ENCODE measurements around the gene PNPLA7.
A peak's percentile ranks its signal among the peaks of the same experiment; 100 is the strongest.

PNPLA7 gene

DNA sequence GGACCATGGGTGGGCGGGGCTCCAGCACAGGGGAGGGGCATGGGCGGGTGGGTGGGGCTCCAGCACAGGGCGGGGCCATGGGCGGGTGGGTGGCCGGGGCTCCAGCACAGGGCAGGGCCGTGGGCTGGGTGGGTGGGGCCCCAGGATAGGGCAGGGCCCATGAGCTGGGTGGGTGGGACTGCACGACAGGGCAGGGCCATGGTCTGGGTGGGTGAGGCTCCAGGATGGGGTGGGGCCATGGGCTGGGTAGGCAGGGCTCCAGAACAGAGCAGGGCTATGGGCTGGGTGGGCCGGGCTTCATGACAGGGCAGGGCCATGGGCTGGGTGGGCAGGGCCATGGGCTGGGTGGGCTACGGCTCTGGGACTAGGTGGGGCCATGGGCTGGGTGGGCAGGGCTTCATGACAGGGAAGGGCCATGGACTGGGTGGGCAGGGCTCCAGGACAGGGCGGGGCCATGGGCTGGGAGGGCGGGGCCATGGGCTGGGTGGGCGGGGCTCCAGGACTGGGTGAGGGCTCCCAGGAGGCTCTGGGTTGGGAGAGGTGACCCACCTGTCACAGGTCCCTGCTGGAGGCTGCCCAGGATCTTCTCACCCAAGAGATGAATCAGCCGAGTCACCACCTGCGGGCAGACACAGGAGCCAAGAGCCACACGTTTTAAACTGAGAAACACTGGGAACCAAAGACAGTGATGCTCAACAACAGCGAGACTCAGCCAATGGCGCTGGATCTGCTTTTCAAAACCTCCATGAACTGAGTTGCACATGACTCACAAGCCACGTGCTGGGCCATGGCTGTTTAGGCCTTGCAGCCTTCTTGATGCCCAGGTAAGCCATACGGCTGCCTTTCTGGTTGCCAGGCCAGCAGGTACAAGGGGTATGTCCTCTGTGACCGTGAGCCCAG, 57.5 kb downstream of the PNPLA7 start:
- DNase-seq: peak; percentile 36 to 54

DNA sequence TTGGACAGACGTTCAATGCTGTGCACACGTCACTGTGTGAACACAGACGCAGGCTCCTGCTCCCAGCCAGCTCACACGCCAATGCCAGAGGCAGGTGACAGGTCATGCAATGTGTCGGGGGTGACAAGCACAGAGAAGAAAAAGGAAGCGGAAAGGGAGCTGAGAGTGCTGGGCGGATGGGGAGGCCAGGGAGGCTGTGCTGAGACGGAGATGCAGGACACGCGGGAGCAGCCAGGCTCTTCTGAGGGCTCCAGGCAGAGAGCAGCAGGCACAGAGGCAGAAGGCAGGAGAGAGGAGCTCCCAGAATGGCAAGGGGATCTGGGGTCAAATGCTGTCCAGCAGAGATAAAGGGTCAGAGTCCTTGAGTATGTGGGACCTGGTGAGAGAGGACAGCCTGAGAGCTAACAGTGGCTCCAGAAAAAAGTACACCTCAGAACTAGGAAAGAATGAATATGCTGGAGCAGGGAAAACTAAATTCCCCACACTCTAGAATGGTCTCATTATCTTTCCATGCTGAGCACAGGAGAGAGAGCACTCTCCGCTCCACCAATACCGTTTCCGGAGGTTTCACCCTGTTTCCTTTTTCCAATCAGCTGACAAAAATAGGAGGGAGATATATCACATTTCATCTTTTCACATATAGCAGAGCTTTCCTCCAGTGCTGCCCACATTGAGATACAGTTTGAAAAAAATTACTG, 58.3 kb downstream of the PNPLA7 start:
- DNase-seq: no peak

DNA sequence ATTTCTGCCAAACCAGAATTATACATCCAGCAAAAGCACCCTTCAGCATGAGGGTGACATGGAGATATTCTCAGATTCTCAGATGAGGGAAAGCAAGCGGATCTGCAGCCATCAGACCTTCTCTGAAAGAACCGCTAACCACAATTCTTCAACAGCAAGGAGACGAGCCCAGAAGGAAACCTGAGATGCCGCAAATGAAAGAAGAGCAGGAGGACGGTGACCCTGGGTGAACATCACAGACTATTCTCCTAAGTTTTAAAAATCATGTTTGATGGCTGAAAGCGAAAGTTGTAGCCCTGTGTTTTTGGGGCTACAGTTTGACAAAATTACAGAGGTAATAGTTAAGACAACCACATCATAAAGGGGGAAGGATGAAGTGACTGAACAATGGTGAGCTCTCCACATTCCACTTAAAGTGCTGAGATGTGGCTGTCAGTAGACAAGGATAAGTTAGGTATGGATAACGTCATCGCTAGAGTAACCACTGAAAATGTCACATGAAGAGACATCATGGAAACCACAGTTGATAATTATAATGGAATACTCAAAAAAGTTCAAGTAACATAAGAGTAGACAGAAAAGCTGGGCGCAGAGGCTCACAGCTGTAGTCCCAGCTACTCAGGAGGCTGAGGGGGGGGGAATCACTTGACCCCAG, 59.5 kb downstream of the PNPLA7 start:
- DNase-seq: no peak

DNA sequence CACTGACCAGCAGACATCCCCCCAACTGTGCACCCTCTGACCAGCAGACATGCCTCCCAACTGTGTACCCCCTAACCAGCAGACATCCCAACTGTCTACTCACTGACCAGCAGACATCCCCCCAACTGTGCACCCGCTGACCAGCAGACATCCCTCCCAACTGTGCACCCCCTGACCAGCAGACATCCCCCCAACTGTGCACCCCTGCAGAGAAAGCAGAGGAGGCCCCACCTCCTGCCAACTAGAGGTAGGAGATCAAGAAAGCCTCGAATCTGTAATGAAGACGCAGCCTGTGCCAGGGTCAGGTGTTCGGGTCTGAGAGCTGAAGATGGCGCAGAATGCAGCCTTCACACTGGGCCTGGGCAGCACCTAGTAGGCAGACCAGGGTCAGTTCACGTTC, 61.3 kb downstream of the PNPLA7 start:
- no peak for DNase-seq

DNA sequence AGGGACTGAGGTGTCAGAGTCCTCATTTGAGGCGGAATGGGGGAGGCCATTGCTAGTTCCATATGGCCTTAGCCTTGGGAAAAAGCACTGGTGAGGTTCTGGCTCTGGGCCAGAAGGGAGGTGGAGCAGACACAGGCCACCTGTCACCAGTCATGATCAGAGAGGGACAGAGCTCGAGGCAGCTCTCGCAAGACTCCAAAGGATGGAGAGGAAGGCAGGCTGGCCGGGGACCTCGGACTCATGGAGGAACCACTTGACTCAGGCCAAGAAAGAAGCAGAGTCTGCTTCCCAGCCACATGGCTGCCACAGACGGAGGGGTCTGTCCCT, 61.9 kb downstream of the PNPLA7 start:
- DNase-seq: no peak

DNA sequence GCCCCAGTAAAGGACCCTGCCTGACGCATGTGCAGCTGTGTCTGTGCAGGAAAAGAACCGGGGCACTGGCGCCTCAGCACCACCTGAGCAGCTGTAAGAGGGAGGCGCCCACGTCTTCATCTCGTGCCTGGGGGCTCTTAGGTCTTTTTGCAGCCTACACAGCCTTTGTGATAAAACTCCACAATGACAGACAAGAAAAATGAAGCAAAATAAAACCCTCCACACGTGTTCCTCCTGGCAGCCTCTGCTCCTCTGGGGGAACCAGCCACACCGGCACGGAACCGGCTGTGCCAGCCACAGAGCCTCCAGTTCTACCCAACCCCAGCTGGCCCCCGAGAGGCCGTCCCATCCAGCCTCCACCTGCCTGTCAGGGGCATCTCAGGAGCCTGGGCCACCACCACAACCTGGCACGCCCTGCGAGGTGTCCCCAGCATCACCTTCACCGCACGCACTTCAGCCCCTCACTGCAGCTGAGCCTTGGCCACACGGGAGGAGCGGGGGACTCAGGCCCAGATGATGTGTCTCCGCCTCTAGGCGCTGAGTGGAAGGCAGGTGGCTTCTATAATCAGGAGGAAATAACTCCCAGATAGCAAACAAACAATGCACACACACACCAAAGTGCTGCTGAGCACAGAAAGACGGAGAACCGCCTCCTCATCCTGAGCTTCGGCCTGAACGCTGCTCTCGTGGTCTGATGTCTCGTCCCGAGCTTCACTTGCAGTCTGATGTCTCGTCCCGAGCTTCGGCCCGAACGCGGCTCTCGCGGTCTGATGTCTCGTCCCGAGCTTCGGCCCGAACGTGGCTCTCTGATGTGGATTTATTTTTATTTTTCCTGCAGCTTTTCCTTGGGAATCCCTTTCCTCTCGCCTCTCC, 62.5 kb downstream of the PNPLA7 start:
- DNase-seq: no peak

DNA sequence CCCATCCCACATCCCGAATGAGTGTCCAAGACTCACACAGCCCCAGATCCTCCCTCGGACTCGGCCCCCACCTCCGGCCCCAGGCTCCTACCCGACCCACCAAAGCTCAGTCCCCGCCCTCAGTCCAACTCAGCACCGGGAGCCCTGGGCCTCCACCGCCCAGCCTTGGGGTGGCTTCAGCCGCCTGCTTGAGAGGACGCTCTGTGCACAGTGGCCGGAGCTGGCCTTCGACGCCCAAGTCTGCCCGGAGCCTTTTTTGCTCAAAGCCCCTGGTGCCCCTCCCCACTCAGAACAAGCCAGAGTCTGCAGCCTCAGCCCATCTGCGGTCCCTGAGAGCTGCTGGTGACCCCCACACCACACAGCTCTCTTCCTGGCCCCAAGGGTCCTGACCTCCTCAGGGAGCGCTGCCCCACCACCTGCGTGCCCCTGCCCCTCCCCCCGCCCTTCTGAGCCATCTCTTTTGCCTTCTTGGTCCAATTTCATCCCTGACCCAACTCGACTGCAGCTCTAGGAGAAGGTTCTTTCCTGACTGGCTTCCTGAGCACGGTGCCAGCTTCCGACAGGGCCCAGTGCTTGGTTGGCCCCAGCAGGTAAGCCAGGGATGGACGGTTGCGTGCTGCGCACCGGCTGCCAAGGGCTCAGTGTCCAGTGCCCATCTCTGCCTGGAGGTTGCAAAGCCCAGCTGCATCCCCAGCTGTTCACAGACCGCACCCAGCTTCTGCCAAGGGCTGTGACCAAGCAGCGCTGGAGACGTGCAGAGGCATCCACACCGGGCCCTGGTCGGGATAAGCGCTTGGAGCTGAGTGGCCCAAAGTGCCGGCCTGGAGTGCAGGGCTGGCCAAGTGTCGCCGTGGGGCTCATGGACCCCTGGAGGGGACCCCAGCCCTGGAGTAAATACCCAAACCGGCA, 63.4 kb downstream of the PNPLA7 start:
- no peak for DNase-seq

DNA sequence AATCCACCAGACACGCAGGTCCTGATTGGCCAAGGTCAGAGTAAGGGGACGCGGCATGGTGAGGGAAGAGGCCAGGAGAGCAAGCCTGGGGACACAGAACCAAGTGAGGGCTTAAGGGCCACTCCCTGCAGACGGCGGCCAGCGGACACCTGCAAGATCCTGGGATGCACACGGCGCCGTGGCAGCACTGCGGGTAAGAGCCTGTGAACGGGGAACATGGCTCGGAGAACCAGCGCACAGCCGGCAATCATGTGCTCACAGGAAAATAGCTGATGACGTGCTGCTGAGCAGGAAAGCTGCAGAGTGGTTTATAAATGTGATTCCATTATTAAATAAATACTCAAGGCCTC, 64.1 kb downstream of the PNPLA7 start:
- DNase-seq: no peak

DNA sequence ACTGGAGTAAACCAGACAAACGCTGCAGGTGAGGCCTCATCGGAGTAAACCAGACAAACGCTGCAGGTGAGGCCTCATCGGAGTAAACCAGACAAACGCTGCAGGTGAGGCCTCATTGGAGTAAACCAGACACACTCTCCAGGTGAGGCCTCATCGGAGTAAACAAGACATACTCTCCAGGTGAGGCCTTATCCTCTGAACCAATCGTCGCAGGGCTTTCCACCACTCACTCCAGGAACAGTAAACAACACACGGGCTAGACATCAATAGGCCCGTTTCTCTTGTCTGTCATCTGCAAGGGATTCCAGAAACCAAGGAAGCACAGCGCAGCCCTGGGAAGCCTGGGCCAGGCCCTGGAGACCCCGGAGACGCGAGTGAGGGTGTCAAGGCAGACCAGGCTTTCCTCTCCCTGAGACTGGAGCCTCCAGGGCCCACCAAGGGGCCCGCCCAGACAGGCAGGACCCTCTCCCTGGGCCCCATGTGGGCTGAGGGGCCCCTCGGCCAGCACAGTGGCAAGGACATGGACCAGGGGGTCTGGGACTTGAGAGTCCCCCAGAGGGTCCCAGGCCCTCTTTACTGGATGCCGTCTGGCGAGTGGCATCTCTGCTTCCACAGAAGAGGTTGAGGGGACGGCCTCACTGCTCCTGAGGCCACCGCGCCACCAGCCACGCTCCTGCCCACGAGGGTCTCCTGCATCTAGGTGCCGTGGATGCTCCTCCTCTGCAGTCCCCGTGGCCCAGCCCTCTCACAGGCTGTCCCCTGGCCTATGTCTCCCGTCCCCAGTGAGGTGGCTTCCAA, 64.7 kb downstream of the PNPLA7 start:
- DNase-seq: no peak

DNA sequence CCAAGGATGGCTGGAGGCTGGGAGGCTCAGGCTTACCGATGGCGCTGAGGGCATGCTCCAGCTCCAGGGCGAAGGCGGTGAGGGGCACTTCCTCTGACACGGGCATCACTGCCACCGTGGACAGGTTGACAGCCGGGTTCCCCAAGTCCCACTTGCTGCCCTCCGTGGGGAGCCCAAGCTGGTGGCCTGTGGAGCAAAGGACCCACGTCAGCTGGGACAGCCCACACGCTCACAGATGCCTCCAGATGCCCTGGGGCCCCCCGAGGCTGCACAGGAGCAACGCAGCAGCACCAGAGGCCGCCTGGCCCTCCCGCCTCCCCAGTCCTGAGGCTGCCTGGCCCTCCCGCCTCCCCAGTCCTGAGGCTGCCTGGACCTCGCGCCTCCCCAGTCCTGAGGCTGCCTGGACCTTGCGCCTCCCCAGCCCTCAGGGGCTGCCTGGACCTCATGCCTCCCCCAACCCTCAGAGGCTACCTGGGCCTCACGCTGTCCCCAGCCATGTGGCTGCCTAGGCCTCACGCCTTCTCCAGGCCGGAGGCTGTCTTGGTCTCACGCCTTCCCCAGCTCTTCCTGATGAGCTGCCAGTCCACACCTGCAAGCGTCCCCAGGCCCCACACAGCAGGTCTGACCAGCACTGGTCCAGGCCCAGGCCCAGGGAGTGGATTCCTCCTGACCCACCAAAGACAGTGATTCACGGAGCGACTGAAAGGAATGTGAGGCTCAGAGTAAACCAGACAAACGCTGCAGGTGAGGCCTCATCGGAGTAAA, 65.5 kb downstream of the PNPLA7 start:
- DNase-seq: no peak

DNA sequence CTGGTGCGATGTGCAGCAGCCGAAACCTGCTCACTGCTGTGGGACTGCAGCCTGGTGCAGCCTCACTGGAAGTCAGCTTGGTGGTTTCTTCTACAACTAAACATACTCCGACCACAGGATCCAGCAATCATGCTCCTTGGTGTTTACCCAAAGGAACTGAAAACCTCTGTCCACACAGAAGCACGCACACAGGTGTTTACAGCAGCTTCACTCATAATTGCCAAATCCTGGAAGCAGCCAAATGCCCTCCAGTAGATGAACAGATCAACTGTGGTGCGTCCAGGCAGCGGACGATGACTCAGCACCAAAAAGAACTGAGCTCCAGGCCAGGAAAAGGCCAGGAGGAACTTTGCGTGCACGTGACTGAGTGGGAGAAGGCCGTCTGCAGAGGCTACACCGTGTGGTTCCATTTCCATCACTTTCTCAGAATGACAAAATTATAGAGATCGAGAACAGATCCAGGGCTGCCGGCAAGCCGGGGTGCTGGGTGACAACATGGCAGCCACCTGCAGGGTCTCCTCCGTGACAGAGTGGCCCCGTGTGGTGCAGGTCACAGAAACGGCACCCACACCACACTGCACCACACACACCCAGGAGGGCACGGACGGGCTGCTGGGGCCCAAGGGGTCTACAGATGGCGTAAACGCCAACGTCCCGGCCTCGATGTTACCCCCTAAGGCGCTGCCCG, 68.0 kb downstream of the PNPLA7 start:
- no peak for DNase-seq

DNA sequence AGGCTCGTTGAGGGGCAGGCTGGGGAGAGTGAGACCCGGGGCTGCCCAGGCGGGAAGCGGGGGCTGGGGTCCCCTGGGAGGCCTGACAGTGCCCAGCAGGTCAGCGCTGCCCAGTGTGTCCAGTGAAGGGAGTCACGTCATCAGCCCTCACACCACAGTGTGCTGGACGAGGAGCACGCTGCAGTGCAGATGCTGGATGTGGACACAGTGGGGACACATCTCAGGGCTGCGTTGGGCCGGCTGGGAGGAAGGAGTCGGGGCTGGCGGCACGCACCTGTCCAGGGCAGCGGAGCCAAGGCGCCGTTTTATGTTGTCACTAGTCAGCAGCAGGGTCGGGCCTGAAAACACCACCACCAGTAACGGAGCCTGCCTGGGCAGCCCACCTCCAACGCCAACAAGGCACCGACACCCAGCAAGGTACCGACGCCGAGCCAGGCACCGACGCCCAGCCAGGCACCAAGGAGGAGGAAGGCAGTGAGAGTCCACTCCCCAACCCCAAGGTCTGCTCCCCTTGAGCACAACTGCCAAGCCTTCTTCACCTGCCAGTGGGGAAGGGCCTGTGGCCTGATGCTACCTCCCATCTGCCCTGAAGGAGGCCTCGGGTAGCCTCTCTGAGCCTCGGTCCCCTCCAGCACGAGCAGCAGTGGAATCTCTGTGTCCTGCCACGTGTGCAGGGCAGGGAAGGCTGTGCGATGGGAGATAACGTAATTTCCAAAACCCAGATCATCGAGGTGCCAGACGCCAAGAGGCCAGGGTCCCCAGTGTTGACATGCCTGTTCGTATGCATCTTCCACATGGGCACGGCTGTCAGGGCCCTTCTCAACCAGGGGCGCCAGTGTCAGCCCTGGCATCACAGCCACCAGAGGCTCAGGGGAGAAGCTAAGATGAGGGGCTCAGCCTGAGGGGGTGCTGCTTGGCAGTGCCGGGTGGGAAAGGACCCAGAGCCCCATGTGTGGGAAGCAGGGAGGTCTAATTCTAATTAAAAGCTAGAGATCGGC, 69.2 kb downstream of the PNPLA7 start:
- no peak for DNase-seq

DNA sequence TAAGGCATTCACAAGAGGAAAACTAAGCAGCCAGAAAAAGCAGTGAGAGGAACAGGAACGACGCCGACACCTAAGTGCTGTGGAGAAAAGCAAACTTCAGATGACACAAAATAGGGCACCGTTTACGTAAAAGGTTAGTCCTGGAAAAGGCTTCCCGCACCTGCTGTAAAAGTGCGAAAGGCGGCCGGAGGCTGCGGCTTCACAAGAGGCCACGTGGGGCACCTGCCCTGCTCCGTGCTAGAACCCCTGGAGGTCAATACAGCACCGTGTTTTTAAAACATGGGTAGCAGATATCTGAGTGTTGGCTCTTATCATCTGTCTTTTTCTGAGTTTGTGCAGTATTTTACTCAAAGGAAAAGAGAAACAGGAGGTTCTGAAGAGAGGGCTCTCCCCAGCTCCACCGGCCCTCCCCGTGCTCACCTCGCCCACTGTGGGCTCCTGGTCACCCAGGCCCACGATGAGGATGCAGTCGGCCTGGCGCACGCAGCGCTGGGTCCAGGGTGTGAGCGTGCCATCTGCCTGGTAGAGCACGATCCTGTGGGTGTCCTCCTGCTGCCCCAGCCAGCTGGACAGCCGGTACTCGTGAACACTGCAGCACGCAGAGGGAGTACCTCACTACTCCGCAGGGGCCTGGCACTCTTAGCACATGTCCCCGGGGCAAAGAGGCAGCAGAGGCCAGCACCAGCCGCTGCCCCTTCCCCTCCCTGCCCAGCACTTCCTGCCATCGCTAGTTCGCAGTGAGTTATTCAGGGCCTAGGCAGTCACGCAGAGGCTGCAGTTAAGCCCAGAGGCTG, 70.1 kb downstream of the PNPLA7 start:
- DNase-seq: no peak

DNA sequence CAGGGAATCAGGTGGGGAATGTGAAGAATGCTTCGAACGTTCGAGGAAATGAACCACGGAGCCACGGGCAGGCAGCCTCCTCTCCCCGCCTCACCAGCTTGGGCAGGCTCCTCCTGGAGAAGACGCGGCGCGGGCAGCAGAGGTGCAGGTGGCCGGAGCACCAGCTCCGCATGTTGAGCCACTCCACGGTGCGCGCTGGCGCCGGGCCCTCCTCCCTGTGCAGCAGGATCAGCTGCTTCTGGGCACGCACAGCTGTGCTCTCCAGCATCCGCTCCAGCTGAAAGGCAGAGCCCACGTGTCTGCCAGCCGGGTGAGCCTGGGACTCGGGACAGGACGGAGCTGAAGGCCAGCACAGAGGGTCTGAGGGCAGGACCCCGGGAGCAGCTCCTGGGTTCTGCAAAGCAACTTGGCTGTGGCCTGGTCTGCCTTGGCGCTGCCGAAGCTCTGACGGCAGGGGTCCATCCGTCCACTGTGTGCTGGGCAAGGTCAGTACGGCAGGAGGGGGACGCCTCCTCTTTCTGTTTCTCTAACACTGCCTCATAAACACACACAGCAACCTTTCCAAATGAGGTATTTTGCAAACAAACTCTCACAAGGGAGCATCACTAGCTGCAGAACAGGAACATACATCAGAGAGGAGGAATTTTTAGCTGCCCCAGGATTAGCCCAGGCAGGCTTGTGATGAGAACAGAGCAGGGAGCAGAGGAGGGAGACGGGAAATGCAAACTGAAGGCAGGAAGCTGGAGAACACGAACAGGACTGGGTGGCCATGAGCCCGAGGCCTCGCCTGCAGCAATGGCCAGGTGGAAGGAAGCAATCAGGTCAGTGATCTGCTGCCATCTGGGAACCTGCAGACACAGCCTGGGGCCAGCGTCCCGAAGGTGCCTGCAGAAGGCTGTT, 71.0 kb downstream of the PNPLA7 start:
- no peak for DNase-seq

DNA sequence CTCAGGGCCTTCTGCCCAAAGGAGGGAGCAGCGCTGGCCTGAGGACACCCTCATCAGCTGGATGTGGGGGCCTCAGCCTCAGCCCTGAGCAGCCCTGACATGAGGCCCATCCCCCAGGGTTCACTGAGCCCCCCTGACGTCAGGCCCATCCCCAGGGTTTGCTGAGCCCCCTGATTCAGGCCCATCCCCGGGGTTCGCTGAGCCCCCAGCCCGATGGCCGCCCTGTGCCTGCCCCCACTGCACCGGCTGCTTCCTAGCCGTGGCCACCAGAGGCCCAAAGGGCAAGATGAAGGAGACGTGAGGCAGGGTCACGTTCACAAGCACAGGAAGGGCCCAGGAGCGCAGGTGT, 71.6 kb downstream of the PNPLA7 start:
- DNase-seq: no peak

DNA sequence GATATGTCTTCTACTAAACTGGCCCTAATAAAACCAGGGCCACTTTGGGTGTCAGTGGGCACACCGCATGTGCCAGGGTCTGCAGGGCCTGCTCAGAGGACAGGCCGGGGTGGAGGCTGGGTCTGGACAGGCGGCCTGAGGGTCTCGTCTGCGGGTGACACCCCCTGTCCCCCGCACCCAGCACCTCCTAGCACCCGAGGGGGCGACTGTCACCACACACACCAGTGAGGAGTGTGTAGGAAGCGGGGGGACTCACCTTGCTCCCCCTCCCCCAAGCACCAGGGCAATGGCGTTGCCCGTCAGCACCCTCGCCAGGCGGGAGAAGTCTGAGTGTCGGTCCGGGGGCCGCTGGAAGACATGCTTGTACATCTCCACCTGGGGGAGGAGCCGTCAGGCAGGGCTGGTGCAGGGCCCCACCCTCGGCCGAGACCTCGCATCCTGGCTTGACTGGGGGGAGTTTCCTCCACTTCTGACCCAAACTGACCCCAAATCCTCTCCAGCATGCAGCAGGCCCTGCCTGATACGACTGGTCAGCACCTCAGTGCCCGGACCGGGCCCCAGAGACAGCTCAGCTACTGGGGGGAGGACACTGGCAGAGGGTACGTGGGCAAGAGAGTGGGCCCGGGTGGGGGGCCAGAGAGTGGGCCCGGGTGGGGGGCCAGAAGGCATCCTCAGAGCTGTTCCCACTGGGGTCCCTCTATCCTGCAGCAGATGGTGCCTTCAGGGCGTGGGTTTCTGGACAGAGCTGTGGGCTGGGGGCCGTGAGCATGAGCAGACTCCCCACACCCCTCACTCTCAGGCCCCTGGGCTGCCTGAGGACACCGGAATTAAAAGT, 72.2 kb downstream of the PNPLA7 start:
- DNase-seq: no peak

All from activated T-cell treated with anti-CD3 and anti-CD28 coated beads, Interleukin-2, amount 50 U/mL, for 48 hours (primary cell).